Natural killer cell (primary cell): ENCODE data around the gene LGALSL. TPM values are rescaled to one million over a fixed set of nuclear protein-coding genes. Genes with fewer than 3 reads are reported as not detected.

Source experiments
- ATAC-seq, 3 donors: fragments of 150-1000 bp in 2 of 3; fragments of 200-7000 bp in 1 of 3; cut with Tn5 transposase; 1 replicate in 1 of 3; 2 replicates in 2 of 3; pipeline ENCODE4 v1.10.0; 2021; ENCODE audit warnings: mild to moderate bottlenecking in 2 of 3, moderate library complexity in 2 of 3
- DNase-seq, 2 donors: peaks; one replicate each; pipeline versions ENCODE4 v3.0.0 to v3.0.0-alpha.2; 2013 to 2021; ENCODE audit warnings: mixed read lengths in 1 of 2
- H3K27ac ChIP-seq: one replicate; pipeline ENCODE4 v1.5.1; 2013; ENCODE audit warnings: mild to moderate bottlenecking, low read length
- H3K27me3 ChIP-seq: one replicate; pipeline ENCODE4 v1.6.1; 2013; ENCODE audit warnings: low read length; ENCODE audit not compliant: control insufficient read depth, insufficient read depth
- H3K36me3 ChIP-seq: one replicate; pipeline ENCODE4 v1.6.1; 2013; ENCODE audit warnings: low read length; ENCODE audit not compliant: control insufficient read depth, insufficient read depth
- H3K4me1 ChIP-seq: one replicate; pipeline ENCODE4 v1.6.1; 2013; ENCODE audit warnings: low read length; ENCODE audit not compliant: control insufficient read depth, insufficient read depth
- H3K4me3 ChIP-seq: one replicate; pipeline ENCODE4 v1.5.1; 2013; ENCODE audit warnings: low read length
- H3K9me3 ChIP-seq: one replicate; pipeline ENCODE4 v1.6.1; 2013; ENCODE audit warnings: low read length; ENCODE audit not compliant: control insufficient read depth, insufficient read depth
- H3K27ac Mint-ChIP-seq, 2 donors: one replicate each; pipeline ENCODE4 v1.8.0; 2022; ENCODE audit warnings: mild to moderate bottlenecking in 2 of 2, mixed read lengths in 2 of 2, moderate library complexity in 1 of 2
- H3K27me3 Mint-ChIP-seq, 2 donors: one replicate each; pipeline ENCODE4 v1.8.0; 2022; ENCODE audit warnings: low read depth in 2 of 2, mixed read lengths in 2 of 2
- H3K36me3 Mint-ChIP-seq: one replicate; pipeline ENCODE4 v1.8.0; 2022; ENCODE audit warnings: mixed read lengths
- H3K4me1 Mint-ChIP-seq, 2 donors: one replicate each; pipeline ENCODE4 v1.8.0; 2022; ENCODE audit warnings: mixed read lengths in 2 of 2
- H3K4me3 Mint-ChIP-seq: one replicate; pipeline ENCODE4 v1.8.0; 2022; ENCODE audit warnings: mild to moderate bottlenecking, moderate library complexity, mixed read lengths
- H3K9me3 Mint-ChIP-seq, 2 donors: one replicate each; pipeline ENCODE4 v1.8.0; 2022; ENCODE audit warnings: mixed read lengths in 2 of 2
- CTCF ChIP-seq: fragments of 200-600 bp; IDR thresholded peaks from one replicate; pipeline ENCODE4 v1.8.0; 2022; ENCODE audit warnings: antibody characterized with exemption
- WGBS: methylation state at CpG from one replicate; pipeline ENCODE4 v1.1.7; 2013; ENCODE audit warnings: missing lambda C conversion rate; ENCODE audit not compliant: insufficient coverage; 5-methylcytosine and 5-hydroxymethylcytosine counted together
- intact Hi-C: fragments of 100-400 bp; cut with micrococcal nuclease; formaldehyde crosslinking; loops from one replicate; pipeline ENCODE4 v1.14.2; 2022
- total RNA-seq, 4 donors: library from RNA; stranded (reverse); fragments of 120-200 nt in 1 of 4; gene quantifications; one replicate each; pipeline versions ENCODE4 v1.2.3 to v1.2.4, GENCODE V29; 2013 to 2022

Gene LGALSL
- total RNA-seq, 3 donors from 2014 or later (not counting 1 experiment from before 2014, with no cell fraction given) = 1.3 to 8.6 (median 2.0) TPM

- H3K4me1 ChIP-seq = peaks cover 7% of the 10 kb centered on the region
- WGBS = 37% methylated on average over 5 of the region's 5 CpGs
- H3K27ac Mint-ChIP-seq = no peak overlapping the region
- H3K27me3 Mint-ChIP-seq = peaks cover 8 to 23% of the 10 kb centered on the region in 2 donors
- TF ChIP-seq CTCF = no peak
- H3K4me3 ChIP-seq = no peak overlapping the region
- H3K9me3 ChIP-seq = no peaks in the 10 kb centered on the region
- H3K4me1 Mint-ChIP-seq = peaks cover 0 to 5% of the 10 kb centered on the region in 2 donors
- ATAC-seq (no peak), DNase-seq (no peak)
- no peaks in the 10 kb centered on the region for H3K36me3 Mint-ChIP-seq
- no peak overlapping the region for H3K27ac ChIP-seq
- intact Hi-C loops = no loop called here
- peaks cover 3% of the 10 kb centered on the region for H3K27me3 ChIP-seq
- no peaks in the 10 kb centered on the region for H3K9me3 Mint-ChIP-seq
- no peak overlapping the region for H3K4me3 Mint-ChIP-seq
- H3K36me3 ChIP-seq = no peaks in the 10 kb centered on the region
These were observed 35.3 kb downstream of the LGALSL start for GRCh38 chr2:64489081-64489751.

- DNase-seq (no peak), ATAC-seq (no peak)
- 94% methylated on average over 4 of the region's 4 CpGs for WGBS
- TF ChIP-seq CTCF = no peak
- intact Hi-C loops = no loop called here
- no peak overlapping the region for H3K27ac Mint-ChIP-seq
- H3K4me3 ChIP-seq = no peak overlapping the region
- no peak overlapping the region for H3K4me3 Mint-ChIP-seq
- peaks cover 0 to 5% of the 10 kb centered on the region in 2 donors for H3K4me1 Mint-ChIP-seq
- H3K36me3 ChIP-seq = no peaks in the 10 kb centered on the region
- no peak overlapping the region for H3K27ac ChIP-seq
- peaks cover 3% of the 10 kb centered on the region for H3K27me3 ChIP-seq
- no peaks in the 10 kb centered on the region for H3K9me3 Mint-ChIP-seq
- H3K36me3 Mint-ChIP-seq = no peaks in the 10 kb centered on the region
- H3K27me3 Mint-ChIP-seq = peaks cover 18 to 28% of the 10 kb centered on the region in 2 donors
- peaks cover 7% of the 10 kb centered on the region for H3K4me1 ChIP-seq
- H3K9me3 ChIP-seq = no peaks in the 10 kb centered on the region
These were observed 37.5 kb downstream of the LGALSL start for GRCh38 chr2:64491426-64491825.

- H3K27me3 Mint-ChIP-seq = peaks cover 26 to 32% of the 10 kb centered on the region in 2 donors
- intact Hi-C loops = no loop called here
- H3K4me1 Mint-ChIP-seq = peaks cover 0 to 5% of the 10 kb centered on the region in 2 donors
- Histone ChIP-seq H3K36me3 (no peaks in the 10 kb centered on the region), H3K27me3 (peaks cover 3% of the 10 kb centered on the region), H3K27ac (no peak overlapping the region), H3K4me1 (peaks cover 7% of the 10 kb centered on the region), H3K9me3 (no peaks in the 10 kb centered on the region), H3K4me3 (no peak overlapping the region)
- H3K4me3 Mint-ChIP-seq = no peak overlapping the region
- no peaks in the 10 kb centered on the region for H3K36me3 Mint-ChIP-seq
- DNase-seq (no peak), ATAC-seq (no peak)
- no peak overlapping the region for H3K27ac Mint-ChIP-seq
- TF ChIP-seq CTCF = no peak
- 93% methylated on average over 3 of the region's 3 CpGs for WGBS
- no peaks in the 10 kb centered on the region for H3K9me3 Mint-ChIP-seq
These were observed 38.3 kb downstream of the LGALSL start for GRCh38 chr2:64492272-64492671.

- no peak for TF ChIP-seq CTCF
- Mint-ChIP-seq H3K27ac (no peak overlapping the region), H3K4me1 (peaks cover 0 to 5% of the 10 kb centered on the region in 2 donors), H3K9me3 (no peaks in the 10 kb centered on the region), H3K27me3 (peaks cover 32% of the 10 kb centered on the region in 2 donors), H3K36me3 (no peaks in the 10 kb centered on the region), H3K4me3 (no peak overlapping the region)
- ATAC-seq (no peak), DNase-seq (no peak)
- no peak overlapping the region for H3K27ac ChIP-seq
- no peak overlapping the region for H3K4me3 ChIP-seq
- peaks cover 3% of the 10 kb centered on the region for H3K27me3 ChIP-seq
- WGBS = 91% methylated on average over 3 of the region's 3 CpGs
- intact Hi-C loops = no loop called here
- H3K9me3 ChIP-seq = no peaks in the 10 kb centered on the region
- no peaks in the 10 kb centered on the region for H3K36me3 ChIP-seq
- peaks cover 7% of the 10 kb centered on the region for H3K4me1 ChIP-seq
These were observed 38.9 kb downstream of the LGALSL start for GRCh38 chr2:64492821-64493220.
